SHP77 treated with DMSO at 0.1 percent for 48 hours (cell line): ENCODE data around the gene FMNL2.

Source experiments
- DNase-seq: peaks from one replicate; lab custom pipeline; 2025; lab: John Stamatoyannopoulos, UW

The FMNL2 gene

DNA sequence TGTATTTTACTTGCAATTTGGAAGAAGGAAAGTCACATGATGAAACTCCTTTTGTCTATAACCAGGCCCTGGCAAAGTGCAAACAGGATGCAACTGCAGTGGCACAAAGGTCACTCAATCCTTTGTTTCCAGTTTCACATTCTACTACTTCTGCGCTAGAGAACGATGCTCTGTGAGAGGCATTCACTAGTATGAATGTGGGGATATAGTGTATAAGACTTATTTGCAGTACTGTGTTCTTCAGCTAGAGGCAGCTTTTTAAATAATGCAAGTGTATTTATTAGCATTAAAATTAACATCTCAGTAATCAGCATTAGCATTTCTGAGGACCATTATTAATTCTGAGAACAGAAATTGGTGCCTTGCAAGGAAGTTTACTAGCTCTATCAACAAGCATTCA is 313.4 kb downstream of the FMNL2 start:
- no peak for DNase-seq

DNA sequence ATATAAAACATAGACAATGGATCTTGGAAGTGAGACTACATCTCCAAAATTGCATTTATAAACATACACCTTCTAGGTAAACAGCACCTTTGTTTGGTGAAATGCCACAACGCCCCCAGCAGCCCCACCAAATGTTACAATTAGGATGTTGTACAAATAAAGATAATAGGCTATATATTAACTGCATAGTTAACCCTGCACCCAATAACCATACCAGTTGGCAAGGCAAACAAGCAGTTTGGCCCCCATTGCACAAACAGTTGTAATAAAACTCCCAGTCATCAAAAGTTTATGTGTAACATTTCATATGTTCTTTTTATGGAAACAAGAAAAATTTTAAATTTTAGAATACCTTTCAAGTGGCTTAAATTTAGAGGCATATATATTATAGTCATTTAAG is 315.0 kb downstream of the FMNL2 start:
- DNase-seq = no peak

DNA sequence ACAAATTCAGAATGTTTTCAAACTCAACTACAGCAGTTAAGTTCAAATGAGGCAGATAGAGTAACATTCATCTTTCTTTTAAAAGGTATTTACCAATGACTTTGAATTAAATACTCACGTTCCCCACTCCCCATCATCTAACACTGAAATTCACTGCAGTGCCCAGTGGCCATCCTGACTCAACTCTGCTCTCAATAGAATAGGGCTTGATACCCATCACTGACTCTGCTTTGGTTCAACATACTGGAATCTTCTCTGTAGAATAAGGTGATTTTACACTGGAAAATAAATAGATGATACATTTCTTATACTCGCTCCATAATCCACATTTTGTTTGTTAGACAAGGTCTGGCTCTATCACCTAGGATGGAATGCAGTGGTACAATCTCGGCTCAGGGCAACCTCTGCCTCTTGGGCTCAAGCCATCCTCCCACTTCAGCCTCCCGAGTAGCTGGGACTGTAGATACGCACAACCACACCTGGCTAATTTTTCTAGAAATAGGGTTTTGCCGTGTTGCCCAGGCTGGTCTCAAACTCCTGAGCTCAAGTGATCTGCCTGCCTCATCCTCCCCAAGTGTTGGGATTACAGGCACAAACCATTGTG is 315.9 kb downstream of the FMNL2 start:
- DNase-seq = no peak

DNA sequence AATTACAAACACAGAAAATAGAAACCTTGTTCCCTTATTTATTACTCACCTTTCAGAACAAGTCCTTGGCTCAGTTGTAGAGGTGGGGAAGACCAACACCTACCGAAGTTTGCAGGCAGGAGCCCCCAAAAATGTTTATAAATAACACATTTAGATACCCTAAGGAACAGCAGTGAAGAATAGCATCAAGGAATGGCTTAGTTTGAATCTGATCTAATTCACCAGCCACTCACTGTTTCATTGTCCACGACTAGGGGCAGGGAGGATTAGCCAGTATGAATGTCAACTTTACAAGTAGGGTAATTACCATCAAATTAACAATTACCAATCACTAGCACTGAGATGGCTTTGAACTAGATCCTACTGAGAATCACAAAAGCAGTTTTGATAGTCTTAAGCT is 316.9 kb downstream of the FMNL2 start:
- DNase-seq = no peak

DNA sequence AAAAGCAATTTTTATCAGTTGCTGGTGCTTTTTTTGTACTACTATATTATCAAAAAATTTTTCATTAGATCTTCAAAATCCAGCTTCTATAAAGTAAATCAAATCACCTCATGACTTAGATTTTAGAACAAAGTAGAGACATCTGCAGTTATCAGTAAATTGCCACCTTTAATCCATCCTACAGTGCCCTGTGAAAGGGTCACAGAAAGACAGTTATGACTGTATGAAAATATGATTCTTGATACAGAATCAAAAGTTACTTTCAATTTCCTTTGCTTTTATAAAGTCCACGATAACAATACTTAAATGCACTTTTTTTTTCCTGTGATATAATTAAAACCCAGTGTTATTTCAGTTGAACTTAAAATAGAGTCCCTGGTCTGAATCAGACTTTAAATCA is 320.9 kb downstream of the FMNL2 start:
- DNase-seq = no peak

DNA sequence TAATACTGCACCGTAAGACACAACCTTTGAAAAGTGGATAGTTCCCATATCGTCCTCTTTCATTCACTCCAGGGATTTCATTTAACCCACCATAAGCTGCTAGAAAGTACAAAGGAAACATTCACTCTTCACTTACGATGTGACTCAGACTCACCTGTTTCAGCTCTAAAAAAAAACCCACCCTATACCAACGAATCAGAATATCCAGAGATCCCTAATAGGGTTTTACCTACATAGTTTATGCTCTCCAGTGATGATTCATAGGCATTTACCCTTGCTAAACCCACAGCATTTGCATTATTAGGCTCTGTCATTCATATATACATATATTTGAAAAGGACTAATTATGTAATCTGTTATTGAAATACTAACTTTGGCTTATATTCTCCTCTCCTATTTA is 322.1 kb downstream of the FMNL2 start:
- no peak for DNase-seq

DNA sequence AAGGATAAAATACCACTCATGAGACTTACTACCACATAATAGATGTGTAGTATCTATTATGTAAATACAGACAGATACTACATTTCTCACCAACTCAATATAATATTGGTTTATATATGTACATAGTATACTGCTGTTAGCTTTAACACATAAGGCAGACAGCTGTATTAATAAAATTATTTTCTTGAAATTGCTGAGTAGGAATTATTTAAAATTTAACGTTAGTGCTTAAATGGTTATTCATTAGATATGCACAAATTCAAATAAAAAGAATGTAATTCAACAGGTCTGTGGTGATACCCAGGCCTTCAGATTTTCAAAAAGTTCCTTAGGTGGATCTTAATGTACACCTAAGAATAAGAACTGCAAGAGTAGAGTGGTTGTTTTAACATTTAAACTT is 323.2 kb downstream of the FMNL2 start:
- DNase-seq = no peak

DNA sequence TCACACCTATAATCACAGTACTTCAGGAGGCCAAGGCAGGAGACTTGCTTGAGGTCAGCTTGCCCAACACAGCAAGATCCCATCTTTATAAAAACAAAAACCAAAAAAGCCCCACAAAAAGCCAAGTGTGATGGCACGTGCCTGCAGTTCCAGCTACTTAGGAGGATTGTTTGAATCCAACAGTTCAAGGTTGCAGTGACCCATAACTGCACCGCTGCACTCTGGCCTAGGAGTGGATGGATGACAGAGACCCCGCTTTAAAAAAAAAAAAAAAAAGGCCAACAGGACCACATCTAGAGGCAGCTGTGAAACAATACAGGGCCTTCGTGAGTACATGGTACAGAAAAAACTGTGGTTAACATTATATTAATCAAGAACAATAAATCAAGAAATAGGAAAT is 326.1 kb downstream of the FMNL2 start:
- DNase-seq = no peak

DNA sequence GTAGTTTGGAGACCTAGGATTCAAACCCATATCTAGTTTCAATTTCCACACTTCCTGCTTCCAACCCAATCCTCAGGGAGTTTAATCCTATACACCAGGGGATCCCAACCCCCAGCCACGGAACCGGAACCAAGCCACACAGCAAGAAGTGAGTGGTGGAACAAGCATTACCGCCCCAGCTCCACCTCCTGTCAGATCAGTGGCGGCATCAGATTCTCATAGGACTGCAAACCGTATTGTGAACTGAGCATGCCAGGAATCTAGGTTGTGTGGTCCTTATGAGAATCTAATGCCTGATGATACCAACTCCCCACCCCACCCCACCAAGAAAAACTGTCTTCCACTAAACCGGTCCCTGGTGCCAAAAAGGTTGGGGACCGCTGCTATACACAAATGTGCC is 329.8 kb downstream of the FMNL2 start:
- DNase-seq = no peak

DNA sequence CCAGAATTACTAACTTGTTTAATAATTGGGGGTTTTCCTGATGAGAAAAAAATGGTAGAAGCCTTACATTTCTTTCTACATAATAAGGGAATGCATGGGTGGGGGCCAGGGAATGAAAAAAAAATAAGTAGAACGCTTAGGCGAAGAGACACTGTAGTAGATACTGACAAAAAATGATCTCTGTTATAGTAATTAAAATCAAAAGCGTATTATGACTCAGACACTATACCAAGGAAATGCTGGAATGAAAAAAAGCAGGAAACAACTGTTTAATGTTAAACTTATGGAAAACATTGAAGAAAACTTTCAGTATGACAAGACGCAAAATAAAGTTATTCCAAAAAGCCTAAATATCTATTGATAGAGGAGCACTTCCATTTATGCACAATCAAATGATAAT is 339.4 kb downstream of the FMNL2 start:
- no peak for DNase-seq

DNA sequence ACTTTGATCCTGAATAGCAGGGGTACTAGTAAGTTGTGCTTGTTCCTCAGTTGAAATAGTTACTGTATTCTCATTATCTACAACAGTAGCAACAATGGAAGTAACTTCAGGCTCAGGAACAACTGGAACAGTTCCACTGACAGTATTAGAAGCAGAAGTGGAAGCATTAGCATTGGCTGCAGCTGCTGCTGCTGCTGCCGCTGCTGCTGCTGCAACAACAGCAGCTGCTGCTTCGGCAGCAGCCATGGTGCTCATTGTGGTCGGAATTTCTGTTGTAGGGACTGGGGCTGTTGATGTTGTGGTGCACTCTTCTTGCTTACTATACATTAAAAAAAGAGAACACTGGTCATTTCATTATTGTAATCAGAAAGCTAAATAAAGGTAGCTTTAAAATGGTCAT is 341.5 kb downstream of the FMNL2 start:
- DNase-seq = no peak

DNA sequence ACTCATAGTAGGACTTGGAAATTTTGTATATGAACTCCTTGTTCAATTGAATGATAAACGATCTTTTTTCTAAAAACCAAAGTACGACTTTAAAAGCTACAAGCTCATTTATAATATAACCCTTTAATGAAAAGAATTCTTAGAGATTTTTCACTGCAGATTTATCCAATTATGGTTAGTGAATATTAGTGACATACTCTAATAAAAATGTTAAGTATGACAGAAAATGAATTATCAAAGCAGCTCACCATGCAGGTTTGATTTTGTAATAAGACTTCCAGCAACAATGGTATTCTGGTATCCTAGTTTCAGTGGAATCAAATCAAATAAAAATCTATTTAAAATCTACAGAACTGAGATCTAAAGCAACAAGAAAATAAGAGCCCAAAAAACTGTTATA is 343.8 kb downstream of the FMNL2 start:
- DNase-seq = no peak

DNA sequence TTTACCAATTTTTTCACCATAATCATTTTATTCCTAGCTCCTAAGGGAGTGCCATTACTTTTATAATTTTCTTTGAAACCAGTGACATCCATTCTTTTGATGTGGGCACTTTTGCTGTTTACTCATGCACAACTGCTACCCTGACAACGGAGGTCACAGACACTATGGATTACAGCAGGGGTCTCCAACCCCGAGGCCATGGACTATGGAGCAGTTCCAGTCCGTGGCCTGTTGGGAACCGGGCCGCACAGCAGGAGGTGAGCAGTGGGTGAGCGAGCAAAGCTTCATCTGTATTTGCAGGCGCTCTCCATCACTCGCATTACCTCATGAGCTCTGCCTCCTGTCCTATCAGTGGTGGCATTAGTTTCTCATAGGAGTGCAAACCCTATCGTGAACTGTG is 347.7 kb downstream of the FMNL2 start:
- DNase-seq = no peak

DNA sequence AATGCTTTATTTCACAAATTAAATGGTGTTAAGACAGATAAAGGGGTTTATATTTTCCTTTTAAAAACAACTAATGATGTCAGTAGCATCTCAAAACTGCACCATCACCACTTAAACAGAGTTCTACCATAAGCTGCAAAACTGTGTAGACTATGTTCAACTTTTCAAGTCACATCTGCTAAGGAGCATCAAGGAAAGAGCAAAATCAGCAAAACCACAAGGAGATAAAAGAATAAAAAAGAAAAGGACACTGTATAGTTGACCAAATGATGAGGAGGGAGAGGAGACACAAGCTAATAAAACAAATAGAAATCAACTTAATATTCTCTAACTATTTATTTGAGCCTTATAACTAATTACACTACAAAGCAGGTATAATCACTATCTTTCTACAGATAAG is 348.4 kb downstream of the FMNL2 start:
- DNase-seq = no peak

DNA sequence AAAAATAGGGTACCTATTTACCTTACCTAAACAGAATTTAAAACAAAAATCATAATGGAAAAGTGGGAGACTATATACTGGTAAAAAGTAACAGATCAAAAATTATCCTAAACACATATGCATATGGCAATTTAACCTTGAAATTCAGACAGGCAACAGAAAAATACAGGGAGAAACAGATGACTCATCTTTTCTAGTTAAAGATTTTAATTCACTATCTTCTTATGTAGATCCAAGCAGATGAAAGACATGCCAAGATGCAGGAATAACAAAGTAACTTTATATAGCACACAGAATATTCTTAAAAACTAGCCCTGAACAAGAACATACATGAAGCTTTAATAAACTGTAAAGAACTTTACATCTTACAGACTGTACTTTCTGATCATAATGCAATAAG is 351.3 kb downstream of the FMNL2 start:
- no peak for DNase-seq

DNA sequence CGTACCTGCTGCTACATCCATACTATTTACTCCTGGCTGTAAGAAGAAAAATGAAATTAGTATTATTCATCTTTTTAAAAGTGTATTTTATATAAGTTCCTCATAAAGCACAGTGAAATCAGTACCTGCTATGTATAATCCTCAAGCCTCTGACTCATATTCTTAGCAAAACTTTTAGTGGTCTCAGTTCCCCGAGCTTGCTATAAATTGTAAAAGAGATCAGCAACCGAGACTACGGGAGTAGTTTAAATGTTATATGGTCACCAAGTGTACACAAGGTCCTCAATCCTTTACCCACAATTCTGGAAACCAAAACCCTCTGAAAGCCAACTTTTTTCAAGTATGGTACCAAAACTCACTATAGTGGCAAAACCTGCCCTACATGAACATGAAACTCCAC is 358.1 kb downstream of the FMNL2 start:
- DNase-seq = no peak

DNA sequence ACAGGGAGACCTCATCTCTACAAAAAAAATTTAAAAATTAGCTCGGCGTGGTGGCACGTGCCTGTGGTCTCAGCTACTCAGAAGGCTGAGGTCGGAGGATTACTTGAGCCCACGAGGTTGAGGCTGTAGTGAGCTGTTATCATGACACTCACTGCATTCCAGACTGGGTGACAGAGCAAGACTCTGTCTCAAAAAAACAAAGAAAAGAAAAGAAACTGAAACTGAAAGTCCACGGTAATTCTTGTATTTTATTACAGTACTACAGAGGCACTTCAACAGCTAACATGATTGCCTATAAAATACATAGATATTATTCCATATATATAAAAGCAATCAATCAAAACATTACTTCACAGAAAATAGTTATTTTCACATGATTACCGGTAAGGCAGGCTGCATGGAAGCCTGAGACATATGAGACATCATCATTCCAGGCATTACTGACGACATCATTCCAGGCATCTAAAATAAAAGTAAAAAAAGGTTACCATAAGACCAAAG is 359.2 kb downstream of the FMNL2 start:
- no peak for DNase-seq

DNA sequence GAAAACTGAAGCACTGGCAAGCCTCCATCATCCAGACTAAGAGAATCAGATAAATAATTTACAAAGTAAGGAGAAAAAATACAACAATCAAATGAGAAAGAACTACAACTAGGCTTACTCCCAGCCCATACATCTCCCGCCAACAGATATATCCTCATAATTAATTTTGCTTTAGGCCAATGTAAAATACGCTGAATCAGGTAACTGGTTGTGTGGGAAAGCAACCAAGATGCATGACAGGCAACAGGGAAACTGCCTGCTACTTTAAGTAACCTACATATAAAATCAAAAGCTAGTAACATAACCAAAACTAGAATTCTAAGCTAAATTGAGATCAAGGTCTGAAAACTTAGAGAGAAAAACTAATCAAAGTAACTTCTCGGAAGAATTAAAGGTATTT is 360.8 kb downstream of the FMNL2 start:
- DNase-seq = no peak

DNA sequence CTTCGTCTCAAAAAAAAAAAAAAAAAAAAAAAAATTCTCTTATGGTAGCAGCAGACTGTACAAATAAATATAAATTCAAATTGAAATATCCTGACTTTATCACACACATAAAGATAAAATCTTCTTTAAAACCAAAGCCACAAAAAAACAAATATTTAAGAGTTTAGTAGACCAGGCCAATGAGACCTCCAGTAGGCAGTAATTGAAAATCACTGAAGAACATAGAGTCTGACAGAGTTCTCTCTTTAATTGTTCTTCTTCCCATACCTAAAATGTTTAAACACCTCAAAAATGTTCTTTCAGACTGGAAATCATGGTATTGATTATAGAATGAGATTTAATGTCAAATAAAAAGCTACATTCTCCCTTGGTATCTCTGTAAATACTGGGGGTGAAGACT is 361.5 kb downstream of the FMNL2 start:
- no peak for DNase-seq
